Endothelial cell of umbilical vein (primary cell): Measurements from ENCODE around the gene ABCB9. TPM values are rescaled to one million over a fixed set of nuclear protein-coding genes. Genes with fewer than 3 reads are reported as not detected.

Experiments
- BruUV-seq: library from RNA; stranded (reverse); fragments of 400-500 nt; replicated peaks from 2 replicates; lab custom pipeline; 2021; lab: Mats Ljungman, UMichigan
- CTCF ChIA-PET: fragments of 300-600, 350-600 bp; sonication (Branson Sonifier 250); formaldehyde crosslinking; loops from one replicate; lab custom pipeline; 2021; ENCODE audit warnings: antibody characterized with exemption, inconsistent platforms; lab: Charles Lee
- POLR2A ChIA-PET: fragments of 300-600, 350-600 bp; sonication (Branson Sonifier 250); formaldehyde crosslinking; loops from one replicate; lab custom pipeline; 2021; ENCODE audit warnings: antibody characterized with exemption, inconsistent platforms; lab: Charles Lee
- DNase-seq: peaks from one replicate; pipeline ENCODE4 v3.0.0-alpha.2; 2011; ENCODE audit warnings: low read depth, low spot score
- FAIRE-seq: peaks from 2 replicates; lab custom pipeline; 2011; peaks lifted over from hg19 to GRCh38; lab: Jason Lieb, UNC
- H2AFZ ChIP-seq: 2 replicates; pipeline ENCODE4 v1.6.0; 2012; ENCODE audit warnings: low read depth, low read length, control low read depth, inconsistent platforms
- H3K27ac ChIP-seq: 2 replicates; pipeline ENCODE4 v1.5.1; 2011; ENCODE audit warnings: low read depth, mild to moderate bottlenecking, control low read depth, low read length, moderate library complexity; ENCODE audit not compliant: insufficient read depth
- H3K27me3 ChIP-seq, 2 experiments: 2 replicates each; pipeline versions ENCODE4 v1.6.0 to v1.6.1; 2011; ENCODE audit warnings: low read length in 2 of 2, mixed read lengths in 1 of 2; ENCODE audit not compliant: control insufficient read depth in 2 of 2, insufficient read depth in 2 of 2
- H3K36me3 ChIP-seq, 2 experiments: 2 replicates in 1 of 2; 3 replicates in 1 of 2; pipeline ENCODE4 v1.5.1; 2011; ENCODE audit warnings: low read length in 2 of 2, mild to moderate bottlenecking in 1 of 2, moderate library complexity in 1 of 2; ENCODE audit not compliant: control insufficient read depth in 2 of 2, insufficient read depth in 2 of 2; ENCODE audit errors: extremely low read depth in 1 of 2
- H3K4me1 ChIP-seq: 3 replicates; pipeline ENCODE4 v1.5.1; 2011; ENCODE audit warnings: mild to moderate bottlenecking, low read length; ENCODE audit not compliant: control insufficient read depth, insufficient read depth; ENCODE audit errors: extremely low read depth
- H3K4me2 ChIP-seq: 2 replicates; pipeline ENCODE4 v1.6.1; 2011; ENCODE audit warnings: low read length, control low read depth, mixed read lengths; ENCODE audit not compliant: insufficient read depth
- H3K4me3 ChIP-seq, 3 experiments: fragments of 200-600 bp in 1 of 3; sonication (generic), shearing (Covaris generic) in 1 of 3; replicated peaks in 1 of 3; 2 replicates each; pipeline ENCODE4 v1.5.1; 2011 to 2016; ENCODE audit warnings: control low read depth in 3 of 3, low read length in 3 of 3, mild to moderate bottlenecking in 2 of 3, inconsistent platforms in 1 of 3, low read depth in 1 of 3, moderate library complexity in 1 of 3; ENCODE audit not compliant: insufficient read depth in 1 of 3
- H3K79me2 ChIP-seq: 2 replicates; pipeline ENCODE4 v1.6.0; 2012; ENCODE audit warnings: low read length, inconsistent platforms; ENCODE audit not compliant: control insufficient read depth, insufficient read depth
- H3K9ac ChIP-seq: replicated peaks from 2 replicates; pipeline ENCODE3; 2011; ENCODE audit warnings: low read length, control low read depth; ENCODE audit not compliant: insufficient read depth; ENCODE audit errors: extremely low read depth
- H3K9me1 ChIP-seq: replicated peaks from 3 replicates; pipeline ENCODE4 v1.6.0; 2011; ENCODE audit warnings: mild to moderate bottlenecking, low read length; ENCODE audit not compliant: control insufficient read depth, insufficient read depth; ENCODE audit errors: extremely low read depth
- H3K9me3 ChIP-seq: replicated peaks from 2 replicates; pipeline ENCODE4 v1.5.1; 2012; ENCODE audit warnings: low read length, inconsistent platforms; ENCODE audit not compliant: control insufficient read depth, insufficient read depth
- H4K20me1 ChIP-seq: replicated peaks from 2 replicates; pipeline ENCODE3; 2011; ENCODE audit warnings: mild to moderate bottlenecking, low read length; ENCODE audit not compliant: control insufficient read depth, insufficient read depth; ENCODE audit errors: extremely low read depth
- EZH2 ChIP-seq: IDR thresholded peaks from 2 replicates; pipeline ENCODE4 v1.6.1; 2012; ENCODE audit warnings: borderline replicate concordance, low read depth, mild to moderate bottlenecking, moderate library complexity, low read length, inconsistent platforms; ENCODE audit not compliant: severe bottlenecking
- FOS ChIP-seq: IDR thresholded peaks from 2 replicates; pipeline ENCODE4 v1.6.1; 2011; ENCODE audit warnings: mild to moderate bottlenecking, low read length, moderate library complexity, borderline replicate concordance; ENCODE audit not compliant: insufficient read depth
- GATA2 ChIP-seq: IDR thresholded peaks from 2 replicates; pipeline ENCODE4 v1.7.0; 2011; ENCODE audit warnings: low read depth, mild to moderate bottlenecking, moderate library complexity, mixed read lengths, low read length; ENCODE audit not compliant: insufficient read length, insufficient read depth
- JUN ChIP-seq: IDR thresholded peaks from 2 replicates; pipeline ENCODE4 v1.6.1; 2011; ENCODE audit warnings: borderline replicate concordance, low read depth; ENCODE audit not compliant: insufficient read length, insufficient read depth
- MYC ChIP-seq: IDR thresholded peaks from one replicate; pipeline ENCODE4 v1.6.1; 2011; ENCODE audit warnings: mild to moderate bottlenecking, low read depth, low read length
- POLR2A ChIP-seq: IDR thresholded peaks from 2 replicates; pipeline ENCODE4 v1.6.1; 2012; ENCODE audit warnings: low read depth, mild to moderate bottlenecking, control low read depth, low read length
- POLR2AphosphoS5 ChIP-seq: IDR thresholded peaks from 2 replicates; pipeline ENCODE4 v1.6.1; 2012; ENCODE audit warnings: low read depth, mild to moderate bottlenecking, control low read depth, low read length, moderate library complexity; ENCODE audit not compliant: insufficient read depth
- dilution Hi-C: fragments of 300-500 bp; cut with MboI; formaldehyde crosslinking; loops from one replicate; pipeline ENCODE4 v1.15.0; 2019; ENCODE audit warnings: low sequenced_read_pairs; ENCODE audit not compliant: extremely low pct_ligation_motif_present
- intact Hi-C: fragments of 100-400 bp; cut with micrococcal nuclease; formaldehyde crosslinking; loops from one replicate; pipeline ENCODE4 v1.10.0; 2022
- polyA plus RNA-seq, 4 experiments: library from polyadenylated mRNA; depleted of rRNA in 3 of 4; stranded (reverse) in 3 of 4; unstranded in 1 of 4; fragments of >200 nt; gene quantifications; 2 replicates each; pipeline versions ENCODE4 v1.2.1 to v1.2.3, GENCODE V29; 2011 to 2012; ENCODE audit warnings: missing spikeins in 1 of 4
- total RNA-seq: library from RNA; stranded (reverse); gene quantifications from 2 replicates; pipeline ENCODE4 v1.2.3, GENCODE V29; 2021
- TF ChIP-seq, protein P1 (sequence below): IDR thresholded peaks from 2 replicates; pipeline ENCODE4 v1.6.1; 2011; ENCODE audit not compliant: insufficient read depth, insufficient read length
- TF ChIP-seq, protein P2 (sequence below), 2 donors: IDR thresholded peaks; 1 replicate in 1 of 2; 2 replicates in 1 of 2; pipeline ENCODE4 v1.5.1; 2011; ENCODE audit warnings: low read length in 2 of 2, mild to moderate bottlenecking in 2 of 2, moderate library complexity in 2 of 2, control low read depth in 1 of 2, inconsistent platforms in 1 of 2, low read depth in 1 of 2; ENCODE audit not compliant: insufficient read depth in 1 of 2; ENCODE audit errors: extremely low read depth in 1 of 2

The ABCB9 gene
- total and polyA plus RNA-seq, 2 donors (not counting 3 experiments of a cell fraction or from before 2014, with no cell fraction given): 11.7 to 16.9 TPM

DNA sequence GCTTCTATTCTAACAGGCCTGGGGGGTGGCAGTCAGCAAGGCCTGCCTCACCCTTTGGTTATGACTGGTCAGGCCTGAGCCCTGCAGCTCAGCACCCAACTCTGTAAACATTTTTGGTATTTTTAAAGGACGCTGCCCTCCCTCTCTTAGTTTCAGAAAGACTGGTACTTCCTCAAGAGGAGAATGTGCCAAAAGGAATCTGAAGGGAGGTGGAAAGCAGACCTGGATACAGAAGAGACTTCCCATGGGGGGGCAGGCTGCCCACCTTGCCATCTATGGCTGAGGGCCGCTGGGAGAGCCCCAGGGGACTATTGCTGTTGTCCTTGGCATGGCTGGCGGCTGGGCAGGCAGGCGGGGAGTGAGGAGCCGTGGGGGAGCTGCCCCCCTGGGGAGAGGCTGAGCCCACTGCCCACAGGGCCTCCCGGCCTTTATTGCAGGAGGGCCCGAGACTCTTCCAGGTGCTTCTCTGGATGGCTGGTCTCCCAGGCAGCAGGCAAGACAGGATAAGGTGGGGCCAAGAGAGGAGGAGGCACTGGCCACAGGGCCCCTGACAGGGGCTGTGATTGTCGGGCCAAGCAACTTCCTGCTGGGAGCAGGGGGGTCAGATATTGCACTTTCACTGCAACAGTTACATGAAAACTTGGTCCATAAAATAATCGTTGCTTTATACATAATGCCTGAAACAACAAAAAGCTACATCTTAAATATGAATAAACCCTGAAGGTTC is 17.7 kb upstream of the ABCB9 start:
- H3K9me1 ChIP-seq: no peaks in the 10 kb centered on the region
- H3K27me3 ChIP-seq: no peaks in the 10 kb centered on the region
- ChIA-PET POLR2A (interaction anchor here (1.2 kb wide), 1 partner anchor 249 kb away, joined by 3 read pairs; the partner anchor contains the start of genes MPHOSPH9 and MTRFR), CTCF (interaction anchor here (1.0 to 2.9 kb wide), 3 partner anchors 59 to 254 kb away, joined by 3 to 21 read pairs (median 6); partner anchors contain the start of genes MPHOSPH9 and MTRFR)
- H3K9ac ChIP-seq: no peak overlapping the region
- no peaks in the 10 kb centered on the region for H3K9me3 ChIP-seq
- BruUV-seq: no TSS peak
- peak; percentile 87 for FAIRE-seq
- peaks cover 35% of the 10 kb centered on the region for H3K4me1 ChIP-seq
- H4K20me1 ChIP-seq: no peaks in the 10 kb centered on the region
- H3K27ac ChIP-seq: no peak overlapping the region
- peaks cover 23% of the 10 kb centered on the region for H3K79me2 ChIP-seq
- DNase-seq: peak; percentile 25
- H3K4me3 ChIP-seq: no peak overlapping the region
- no peak for TF ChIP-seq POLR2A
- TF ChIP-seq POLR2AphosphoS5: no peak
- no peak for TF ChIP-seq GATA2
- TF ChIP-seq JUN: no peak
- TF ChIP-seq EZH2: no peak
- TF ChIP-seq, protein P1, sequence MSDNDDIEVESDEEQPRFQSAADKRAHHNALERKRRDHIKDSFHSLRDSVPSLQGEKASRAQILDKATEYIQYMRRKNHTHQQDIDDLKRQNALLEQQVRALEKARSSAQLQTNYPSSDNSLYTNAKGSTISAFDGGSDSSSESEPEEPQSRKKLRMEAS: no peak
- TF ChIP-seq MYC: no peak
- no peak for TF ChIP-seq FOS
- TF ChIP-seq, protein P2, sequence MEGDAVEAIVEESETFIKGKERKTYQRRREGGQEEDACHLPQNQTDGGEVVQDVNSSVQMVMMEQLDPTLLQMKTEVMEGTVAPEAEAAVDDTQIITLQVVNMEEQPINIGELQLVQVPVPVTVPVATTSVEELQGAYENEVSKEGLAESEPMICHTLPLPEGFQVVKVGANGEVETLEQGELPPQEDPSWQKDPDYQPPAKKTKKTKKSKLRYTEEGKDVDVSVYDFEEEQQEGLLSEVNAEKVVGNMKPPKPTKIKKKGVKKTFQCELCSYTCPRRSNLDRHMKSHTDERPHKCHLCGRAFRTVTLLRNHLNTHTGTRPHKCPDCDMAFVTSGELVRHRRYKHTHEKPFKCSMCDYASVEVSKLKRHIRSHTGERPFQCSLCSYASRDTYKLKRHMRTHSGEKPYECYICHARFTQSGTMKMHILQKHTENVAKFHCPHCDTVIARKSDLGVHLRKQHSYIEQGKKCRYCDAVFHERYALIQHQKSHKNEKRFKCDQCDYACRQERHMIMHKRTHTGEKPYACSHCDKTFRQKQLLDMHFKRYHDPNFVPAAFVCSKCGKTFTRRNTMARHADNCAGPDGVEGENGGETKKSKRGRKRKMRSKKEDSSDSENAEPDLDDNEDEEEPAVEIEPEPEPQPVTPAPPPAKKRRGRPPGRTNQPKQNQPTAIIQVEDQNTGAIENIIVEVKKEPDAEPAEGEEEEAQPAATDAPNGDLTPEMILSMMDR (IDR thresholded peaks at IDR 0.05; ENCODE audit: extremely low read depth in 1 of 2, insufficient read depth in 1 of 2, low read depth in 1 of 2, low read length in 2 of 2): no peak
- peaks cover 0 to 10% of the 10 kb centered on the region in 2 experiments for H3K36me3 ChIP-seq
- H3K4me2 ChIP-seq: peak overlapping the region; percentile 12
- intact Hi-C loops: no loop called here
- H2AFZ ChIP-seq: no peak overlapping the region
- dilution Hi-C loops: no loop called here
